ENCODE data around the gene NUDCD3.
"Not testable (repeated sequence)": the region's sequence is repeated elsewhere in the genome, so short reads cannot be mapped to it uniquely, and the experiment has no call there.

NUDCD3 gene

GRCh38 chr7:44515590-44516268 is 25.3 kb upstream of the NUDCD3 start:
- no peak for DNase-seq

GRCh38 chr7:44512736-44513135 is 22.3 kb upstream of the NUDCD3 start:
- no peak for DNase-seq

- DNase-seq = no peak
These were observed 21.5 kb upstream of the NUDCD3 start for GRCh38 chr7:44511863-44512468.

- DNase-seq = no peak
These were observed 20.8 kb upstream of the NUDCD3 start for GRCh38 chr7:44511236-44511635.

GRCh38 chr7:44508328-44509030 is 18.0 kb upstream of the NUDCD3 start:
- DNase-seq = no peak

- DNase-seq = not testable (repeated sequence)
These were observed 16.3 kb upstream of the NUDCD3 start for GRCh38 chr7:44506592-44507288.

- no peak for DNase-seq
These were observed 15.1 kb upstream of the NUDCD3 start for GRCh38 chr7:44505595-44505994.

- DNase-seq = no peak
These were observed 7.9 kb upstream of the NUDCD3 start for GRCh38 chr7:44498230-44498954.

GRCh38 chr7:44497155-44498027 is 6.9 kb upstream of the NUDCD3 start:
- no peak for DNase-seq

- DNase-seq = no peak
These were observed 5.9 kb upstream of the NUDCD3 start for GRCh38 chr7:44496385-44496784.

GRCh38 chr7:44494960-44495359 is 4.5 kb upstream of the NUDCD3 start:
- DNase-seq = no peak

GRCh38 chr7:44491229-44491628 is 771 bp upstream of the NUDCD3 start:
- no peak for DNase-seq

- DNase-seq = no peak
These were observed 505 bp downstream of the NUDCD3 start for GRCh38 chr7:44489955-44490350.

GRCh38 chr7:44488955-44489354 is 1.5 kb downstream of the NUDCD3 start:
- no peak for DNase-seq

- no peak for DNase-seq
These were observed 3.8 kb downstream of the NUDCD3 start for GRCh38 chr7:44486693-44487092.

- DNase-seq = no peak
These were observed 4.5 kb downstream of the NUDCD3 start for GRCh38 chr7:44486001-44486400.

- DNase-seq = no peak
These were observed 5.8 kb downstream of the NUDCD3 start for GRCh38 chr7:44484482-44485313.

GRCh38 chr7:44482502-44483485 is 7.7 kb downstream of the NUDCD3 start:
- DNase-seq = no peak

GRCh38 chr7:44477938-44478337 is 12.5 kb downstream of the NUDCD3 start:
- DNase-seq = no peak

Data from GDM1 (cell line).